Measurements from ENCODE around the gene IRGQ. TPM values are rescaled to one million over a fixed set of nuclear protein-coding genes. Genes with fewer than 3 reads are reported as not detected.

The IRGQ gene
- total and polyA plus RNA-seq, 2 donors from 2014 or later, result 9.5 to 24.2 TPM

GRCh38 chr19:43611788-43612187 is 15.9 kb upstream of the IRGQ start, which contains the start of gene SRRM5:
TSS of gene SRRM5 (plus strand) at chr19:43612088. CDS start at chr19:43612122, 34 bp downstream.
- no peak within 1 kb of the TSS for H3K9ac ChIP-seq (ENCODE audit: low read length in 3 of 3)
- FAIRE-seq, result no peak
- no peak for TF ChIP-seq CTCF (IDR thresholded peaks at IDR 0.05; ENCODE audit: borderline replicate concordance, extremely low read depth, insufficient read depth)
- no peaks in the 10 kb centered on the region for H3K9me3 ChIP-seq (ENCODE audit: control insufficient read depth in 2 of 3, insufficient read depth in 1 of 3, low read length in 3 of 3)
- H3K36me3 ChIP-seq (ENCODE audit: control insufficient read depth in 2 of 3, insufficient read depth in 3 of 3, low read length in 3 of 3), result peaks cover 0 to 20% (median 6%) of the 10 kb centered on the region in 3 donors
- no peaks in the 10 kb centered on the region for H3K27me3 ChIP-seq (ENCODE audit: control insufficient read depth, insufficient read depth, low read length)
- no peaks in the 10 kb centered on the region for H3K4me1 ChIP-seq (ENCODE audit: control insufficient read depth in 2 of 3, insufficient read depth in 2 of 3, low read depth in 1 of 3, low read length in 3 of 3)
- H3K4me3 ChIP-seq (ENCODE audit: low read length in 3 of 3), result no peak within 1 kb of the TSS
- DNase-seq, result no peak
- no peak within 1 kb of the TSS for H3K27ac ChIP-seq (ENCODE audit: low read depth in 2 of 2, low read length in 2 of 2)
- intact Hi-C loops (cut with DNase I), result no loop called here

GRCh38 chr19:43610493-43610892 is 14.6 kb upstream of the IRGQ start:
- Histone ChIP-seq H3K9me3 (ENCODE audit: control insufficient read depth in 2 of 3, insufficient read depth in 1 of 3, low read length in 3 of 3) (no peaks in the 10 kb centered on the region), H3K4me3 (ENCODE audit: low read length in 3 of 3) (no peak overlapping the region), H3K27ac (ENCODE audit: low read depth in 2 of 2, low read length in 2 of 2) (no peak overlapping the region), H3K4me1 (ENCODE audit: control insufficient read depth in 2 of 3, insufficient read depth in 2 of 3, low read depth in 1 of 3, low read length in 3 of 3) (no peaks in the 10 kb centered on the region), H3K27me3 (ENCODE audit: control insufficient read depth, insufficient read depth, low read length) (no peaks in the 10 kb centered on the region), H3K36me3 (ENCODE audit: control insufficient read depth in 2 of 3, insufficient read depth in 3 of 3, low read length in 3 of 3) (peaks cover 0 to 23% (median 8%) of the 10 kb centered on the region in 3 donors), H3K9ac (ENCODE audit: low read length in 3 of 3) (no peak overlapping the region)
- intact Hi-C loops (cut with DNase I), result no loop called here
- TF ChIP-seq CTCF (IDR thresholded peaks at IDR 0.05; ENCODE audit: borderline replicate concordance, extremely low read depth, insufficient read depth), result no peak
- no peak for DNase-seq
- no peak for FAIRE-seq

GRCh38 chr19:43609872-43610271 is 13.9 kb upstream of the IRGQ start:
- TF ChIP-seq CTCF (IDR thresholded peaks at IDR 0.05; ENCODE audit: borderline replicate concordance, extremely low read depth, insufficient read depth), result no peak
- DNase-seq, result no peak
- Histone ChIP-seq H3K27me3 (ENCODE audit: control insufficient read depth, insufficient read depth, low read length) (no peaks in the 10 kb centered on the region), H3K9ac (ENCODE audit: low read length in 3 of 3) (no peak overlapping the region), H3K9me3 (ENCODE audit: control insufficient read depth in 2 of 3, insufficient read depth in 1 of 3, low read length in 3 of 3) (no peaks in the 10 kb centered on the region), H3K27ac (ENCODE audit: low read depth in 2 of 2, low read length in 2 of 2) (no peak overlapping the region), H3K36me3 (ENCODE audit: control insufficient read depth in 2 of 3, insufficient read depth in 3 of 3, low read length in 3 of 3) (peaks cover 0 to 23% (median 8%) of the 10 kb centered on the region in 3 donors), H3K4me3 (ENCODE audit: low read length in 3 of 3) (no peak overlapping the region), H3K4me1 (ENCODE audit: control insufficient read depth in 2 of 3, insufficient read depth in 2 of 3, low read depth in 1 of 3, low read length in 3 of 3) (no peaks in the 10 kb centered on the region)
- FAIRE-seq, result no peak
- intact Hi-C loops (cut with DNase I), result no loop called here

Measured in kidney (tissue), 14 donors.